HG03159 (cell line): ENCODE data around the gene STAM2.

Experiments used
- ATAC-seq: cut with Tn5 transposase; IDR thresholded peaks from one replicate; pipeline ENCODE4 v1.9.1; 2021; ENCODE audit warnings: mild to moderate bottlenecking, moderate library complexity; ENCODE audit not compliant: unreplicated experiment

STAM2 gene

DNA sequence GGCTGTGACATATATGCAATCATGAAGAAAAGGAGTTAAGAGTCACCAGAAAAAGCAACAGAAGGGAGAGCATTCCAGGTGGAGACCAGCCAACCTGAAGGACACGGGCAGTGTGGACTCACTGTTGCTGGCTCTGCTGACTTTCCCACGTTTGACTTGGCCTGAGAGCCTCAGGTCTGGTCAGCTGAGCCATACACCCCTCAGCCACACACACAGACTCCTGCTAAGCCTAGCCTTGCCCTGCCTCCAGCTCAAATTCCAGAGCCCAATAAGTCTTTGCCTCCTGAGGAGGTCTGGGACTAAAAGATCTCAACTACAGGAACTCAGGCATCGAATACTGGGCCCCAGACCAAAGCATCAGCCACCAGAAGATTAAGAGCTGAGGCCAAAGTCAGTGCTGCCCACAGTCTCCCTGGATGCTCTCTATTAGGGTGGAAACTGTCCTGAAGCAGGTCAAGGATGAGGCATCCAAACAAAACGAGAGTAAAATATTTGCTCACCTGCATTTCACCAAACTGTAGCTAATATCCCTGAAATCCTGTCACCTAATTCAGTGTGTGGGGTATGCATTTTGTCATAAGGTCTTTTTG lies 100.0 kb downstream of the STAM2 start:
- ATAC-seq = no peak

DNA sequence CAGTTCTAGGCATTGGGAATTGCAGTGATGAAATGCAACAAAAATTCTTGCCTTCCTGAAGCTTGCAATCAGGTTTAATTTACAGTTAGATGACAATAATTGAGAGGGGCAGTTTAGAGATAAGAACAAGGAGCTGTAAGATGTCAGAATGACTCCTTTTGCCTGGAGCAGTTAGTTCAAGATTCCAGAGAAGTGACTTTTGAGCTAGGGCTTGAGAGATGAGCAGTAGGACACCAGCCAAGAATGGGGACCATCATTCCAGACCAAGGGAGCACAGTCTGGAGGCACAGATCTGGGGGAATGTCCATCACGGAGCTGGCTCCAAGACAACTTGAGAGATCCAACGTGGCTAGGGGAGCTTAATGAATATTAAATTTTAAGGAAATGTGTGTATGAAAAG lies 103.6 kb downstream of the STAM2 start:
- no peak for ATAC-seq

DNA sequence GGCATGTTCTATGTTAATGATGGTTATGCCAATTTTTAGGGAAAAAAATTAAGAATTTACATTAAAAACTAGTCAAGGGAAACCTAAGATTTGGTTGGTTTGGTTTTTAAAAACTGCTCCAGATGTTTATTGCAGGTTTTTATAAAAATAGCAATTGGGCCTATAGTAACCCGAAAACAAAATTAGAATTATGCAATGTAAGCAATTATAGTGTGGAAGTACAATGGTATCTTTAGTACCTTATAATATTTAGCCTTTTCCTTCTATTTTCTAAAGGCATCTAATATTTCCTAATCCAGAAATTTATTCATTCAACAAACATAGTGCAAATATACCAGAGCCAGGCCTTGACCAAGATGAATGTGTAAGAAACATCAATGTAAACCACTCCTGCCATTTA lies 104.0 kb downstream of the STAM2 start:
- ATAC-seq = no peak

DNA sequence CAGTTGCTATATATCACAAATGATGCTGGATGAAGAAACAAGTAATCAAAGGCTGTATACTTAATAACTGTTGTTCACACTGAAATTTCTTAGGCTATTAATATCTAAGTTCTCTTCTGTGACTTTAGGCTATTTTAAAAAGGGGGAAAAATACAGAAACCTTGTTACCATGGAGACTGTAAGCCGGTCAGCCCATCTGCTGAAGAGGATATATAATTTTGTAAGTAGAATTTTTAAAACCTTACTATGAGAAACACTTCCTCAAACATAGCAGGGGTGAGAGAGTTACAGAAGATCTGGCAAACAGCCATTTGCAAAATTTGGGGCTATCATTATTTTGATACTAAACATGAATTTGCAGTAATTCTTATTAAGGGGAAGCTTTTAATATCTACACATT lies 104.5 kb downstream of the STAM2 start:
- peak; percentile 83 for ATAC-seq

DNA sequence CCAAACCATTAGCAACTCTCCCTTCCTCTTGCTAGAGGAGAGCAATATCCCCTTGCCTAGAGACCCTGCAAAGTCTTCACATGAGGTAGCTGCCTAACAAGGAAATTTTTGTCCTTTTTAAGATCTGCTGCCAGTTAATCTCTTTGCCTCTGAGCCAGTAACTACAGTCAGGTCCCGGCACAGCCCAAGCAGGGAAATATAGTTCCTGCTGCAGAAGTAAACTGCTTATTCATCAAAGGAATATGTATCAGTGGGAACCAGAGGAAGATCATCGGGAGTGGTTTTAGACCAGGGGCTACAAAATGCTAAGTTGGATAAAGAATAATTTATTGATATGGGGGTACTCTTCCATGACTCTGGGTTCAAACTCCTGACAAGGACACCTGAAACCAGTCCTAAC lies 107.3 kb downstream of the STAM2 start:
- no peak for ATAC-seq

DNA sequence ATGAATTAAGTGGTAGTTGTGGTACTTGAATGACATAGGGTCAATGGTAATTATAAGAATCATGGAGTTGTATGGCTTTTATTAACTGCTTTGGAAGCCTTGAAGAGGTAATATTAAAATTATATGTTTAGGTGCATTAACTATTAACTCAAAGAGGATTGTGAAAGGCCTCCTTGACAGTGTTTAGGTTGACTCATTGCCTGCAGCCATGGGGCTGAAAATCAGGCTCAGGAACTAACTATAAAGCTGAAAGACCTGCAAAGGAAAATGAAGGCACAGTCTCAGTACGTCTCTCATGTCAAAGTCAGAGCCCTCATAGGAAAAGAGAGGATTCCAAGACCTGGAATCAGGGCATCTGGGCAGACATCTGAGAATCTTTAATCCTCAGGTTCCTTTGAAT lies 107.7 kb downstream of the STAM2 start:
- no peak for ATAC-seq
